Middle frontal gyrus (tissue), 1 donor: Measurements from ENCODE around the gene FKBP11.

ENCODE experiments used
- DNase-seq: peaks from one replicate; pipeline ENCODE4 v3.0.0-alpha.2; 2015; ENCODE audit warnings: low spot score; ENCODE audit errors: extremely low spot score

Gene FKBP11

DNA sequence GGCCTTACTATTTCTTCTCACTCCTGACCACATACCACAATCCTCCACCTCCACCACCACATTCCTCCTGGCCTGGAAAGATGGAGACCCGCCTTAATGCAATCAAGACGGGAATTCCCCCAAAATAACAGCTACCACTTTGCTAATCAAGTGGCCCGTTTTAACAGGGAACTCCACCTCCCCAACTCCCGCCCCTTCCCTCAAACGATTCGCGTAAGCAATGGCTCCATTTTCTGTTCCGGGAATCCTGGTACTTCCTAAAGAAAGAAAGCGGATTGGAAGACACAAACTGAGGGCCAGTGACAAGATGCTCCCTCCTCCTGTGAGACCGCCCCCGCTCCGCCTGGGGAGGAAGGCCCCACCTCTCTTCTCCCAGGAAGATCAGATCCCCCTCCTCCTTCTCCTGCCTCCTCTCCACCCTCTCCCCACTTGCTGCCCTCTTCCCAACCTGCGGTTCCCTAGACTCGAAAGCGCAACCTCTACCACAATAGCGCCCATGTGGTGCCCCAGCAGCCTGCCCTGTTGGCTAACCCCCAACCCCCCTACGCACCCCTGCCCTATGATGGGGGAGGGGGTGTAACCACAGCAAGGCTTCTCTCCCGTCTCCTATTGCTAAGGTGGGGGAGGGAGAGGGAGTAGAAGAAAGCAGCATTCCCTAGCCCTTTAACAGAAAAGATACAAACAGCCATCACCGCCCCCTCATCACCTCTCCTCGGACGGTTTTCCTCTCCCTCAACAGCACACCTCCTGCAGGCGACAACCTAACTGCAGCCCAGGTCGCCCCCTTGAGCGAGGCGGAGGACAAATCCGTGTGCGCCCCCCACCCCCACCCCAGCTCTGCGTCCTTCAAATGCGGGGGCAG, 31.2 kb upstream of the FKBP11 start:
- peak; percentile 79 for DNase-seq

DNA sequence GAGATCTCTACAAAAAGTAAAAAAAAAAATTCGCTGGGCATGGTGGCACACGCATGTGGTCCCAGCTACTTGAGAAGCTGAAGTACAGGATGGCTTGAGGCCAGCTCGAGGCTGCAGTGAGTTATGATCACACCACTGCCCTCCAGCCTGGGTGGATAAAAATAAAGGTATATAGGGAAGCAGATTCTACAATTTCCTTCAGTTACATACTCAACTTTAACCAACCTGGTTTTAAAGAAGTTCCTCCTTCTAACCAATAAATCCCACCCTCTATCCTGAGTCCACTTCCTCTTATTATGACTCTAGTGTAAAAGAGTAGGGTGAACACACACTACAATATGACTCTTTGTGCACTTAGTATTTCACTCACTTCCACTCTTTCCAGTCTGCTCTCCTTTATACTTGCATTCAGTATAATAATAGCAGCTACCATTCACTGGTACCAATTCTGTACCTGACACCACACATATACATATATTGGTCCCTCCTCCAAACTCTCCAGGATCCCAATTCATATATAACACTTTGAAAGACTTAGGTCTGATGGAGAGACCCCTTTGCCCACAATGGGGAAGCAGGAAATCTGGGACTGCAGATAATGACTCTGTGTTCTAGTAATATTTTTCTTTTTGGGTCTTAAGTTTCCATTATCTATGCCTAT, 29.7 kb upstream of the FKBP11 start:
- DNase-seq, result no peak

DNA sequence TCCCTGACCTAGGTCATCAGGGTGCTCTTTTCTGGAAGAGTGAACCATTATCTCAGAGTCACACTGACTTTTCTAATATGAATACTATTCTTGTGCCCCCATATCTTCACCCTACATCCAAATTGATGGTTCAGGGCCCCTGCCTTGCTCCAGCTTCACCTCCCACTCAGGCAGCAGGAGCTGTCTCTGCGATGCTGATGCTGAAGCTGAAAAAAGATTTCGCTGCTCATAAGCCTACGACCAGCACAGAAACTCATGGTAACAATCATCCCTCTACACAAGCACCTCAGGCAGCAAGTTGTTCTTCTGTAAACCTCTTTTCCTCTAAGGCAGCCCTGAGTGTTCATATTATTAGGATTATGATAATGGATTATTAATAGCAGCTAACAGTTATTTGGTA, 28.8 kb upstream of the FKBP11 start:
- no peak for DNase-seq

DNA sequence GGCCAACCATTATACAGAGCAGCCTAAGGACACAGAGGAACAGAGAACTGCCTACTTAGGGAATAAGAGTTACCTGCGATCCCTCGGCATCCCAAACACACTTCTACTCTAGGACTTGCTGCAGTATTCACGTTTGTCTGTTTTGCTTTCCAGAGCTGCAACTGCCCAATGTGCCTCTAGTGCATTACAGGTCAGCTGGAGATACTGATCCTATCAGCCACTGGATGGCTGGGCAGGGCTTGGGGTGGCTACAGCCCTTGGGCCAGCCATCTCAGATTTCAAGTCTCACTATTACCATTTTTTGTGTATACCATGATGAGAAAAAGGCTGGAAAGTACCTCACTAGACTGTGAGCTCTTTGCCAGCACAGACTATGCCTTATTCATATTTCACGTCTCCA, 27.4 kb upstream of the FKBP11 start:
- no peak for DNase-seq

DNA sequence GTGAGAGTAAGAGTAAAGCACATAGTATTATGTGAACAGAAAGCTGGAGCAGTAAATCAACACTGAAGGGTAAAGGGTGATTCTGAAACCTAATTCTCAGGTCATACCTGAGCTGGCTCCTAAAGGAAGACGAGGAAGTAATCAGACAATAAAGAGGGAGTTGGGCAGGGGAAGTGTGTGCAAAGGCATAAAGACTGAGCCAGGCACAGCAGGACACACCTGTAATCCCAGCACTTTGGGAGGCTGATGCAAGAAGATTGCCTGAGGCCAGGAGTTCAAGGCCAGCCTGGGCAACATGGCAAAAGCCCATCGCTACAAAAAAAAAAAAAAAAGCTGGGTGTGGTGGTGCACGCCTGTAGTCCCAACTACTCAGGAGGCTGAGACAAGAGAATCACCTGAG, 22.4 kb upstream of the FKBP11 start:
- no peak for DNase-seq

DNA sequence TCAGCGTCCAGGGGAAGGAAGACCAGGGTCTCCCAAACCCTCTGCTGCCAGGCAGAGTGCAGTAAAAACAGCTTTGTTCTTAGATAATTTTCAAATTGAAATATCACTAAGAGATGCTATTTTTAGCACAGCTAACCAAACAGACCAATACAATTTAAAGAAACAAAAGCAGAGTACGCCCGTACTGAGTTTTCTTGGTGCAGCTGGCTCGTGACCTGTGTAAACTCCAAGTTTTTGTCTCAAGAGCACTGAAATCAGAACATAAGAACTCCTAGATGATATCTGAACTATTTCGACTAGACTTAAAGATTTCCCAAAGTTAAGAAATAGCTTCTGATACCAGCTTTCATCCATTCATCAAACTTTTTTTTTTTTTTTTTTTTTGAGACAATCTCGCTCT, 21.7 kb upstream of the FKBP11 start:
- DNase-seq, result no peak

DNA sequence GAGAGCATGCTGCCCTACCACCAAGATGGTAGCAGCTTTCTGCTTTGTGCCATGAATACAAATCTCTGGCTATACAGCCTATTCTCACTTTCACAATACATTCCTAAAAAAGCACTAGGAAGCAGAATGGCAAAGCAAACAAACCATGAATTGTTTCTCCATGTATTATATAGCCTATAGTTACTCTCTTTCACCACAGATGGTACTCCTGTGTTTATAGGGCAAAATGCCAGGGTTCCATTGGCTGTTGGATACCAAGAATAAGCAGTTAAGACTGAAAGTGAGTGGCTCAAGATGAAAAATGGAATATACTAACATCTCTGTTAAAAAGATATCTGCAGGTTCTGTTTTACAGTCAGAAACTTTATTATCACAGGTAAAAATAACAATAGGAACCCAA, 20.9 kb upstream of the FKBP11 start:
- DNase-seq, result no peak

- no peak for DNase-seq
These were observed 17.9 kb upstream of the FKBP11 start for GRCh38 chr12:48943221-48943620.

DNA sequence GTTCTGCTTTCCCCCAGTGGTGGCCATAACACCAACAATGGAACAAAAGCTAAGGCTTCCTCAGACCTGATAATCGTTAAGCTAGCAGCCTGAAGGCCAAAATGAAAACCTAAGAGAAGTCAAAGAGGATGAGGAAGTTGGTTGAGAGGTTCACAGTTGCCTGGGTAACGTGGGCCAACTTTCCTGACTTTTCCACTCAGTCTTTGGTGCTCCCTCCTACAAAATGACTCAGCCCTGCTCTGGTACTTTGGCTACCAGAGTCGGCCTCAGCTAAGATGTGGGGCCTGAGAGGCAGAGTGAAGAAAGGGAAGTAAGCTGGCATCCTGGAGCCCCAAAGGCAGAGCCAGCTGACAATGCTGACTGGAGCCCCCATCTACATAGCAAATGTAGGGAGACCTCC, 14.9 kb upstream of the FKBP11 start:
- DNase-seq, result no peak

DNA sequence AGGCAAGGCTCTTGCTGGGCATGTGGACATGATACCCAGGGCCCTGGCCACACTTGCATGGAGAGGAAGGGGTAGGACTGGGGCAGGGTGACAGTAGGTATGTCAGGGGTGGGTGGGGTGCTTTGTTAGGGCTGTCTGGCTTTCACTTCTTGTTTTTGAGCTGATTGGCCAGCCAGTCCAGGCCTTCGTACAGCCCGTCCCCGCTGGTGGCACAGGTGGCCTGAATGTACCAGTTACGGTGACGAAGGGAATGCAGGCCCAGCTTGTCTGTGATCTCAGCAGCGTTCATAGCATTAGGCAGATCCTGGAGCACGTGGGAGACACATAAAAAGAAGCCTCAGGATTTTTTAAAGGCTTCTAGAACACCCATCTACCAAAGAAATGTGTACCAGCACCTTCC, 13.5 kb upstream of the FKBP11 start:
- no peak for DNase-seq

GRCh38 chr12:48937170-48937569, 11.9 kb upstream of the FKBP11 start:
- no peak for DNase-seq

GRCh38 chr12:48936379-48936979, 11.2 kb upstream of the FKBP11 start:
- DNase-seq, result peak; percentile 31

DNA sequence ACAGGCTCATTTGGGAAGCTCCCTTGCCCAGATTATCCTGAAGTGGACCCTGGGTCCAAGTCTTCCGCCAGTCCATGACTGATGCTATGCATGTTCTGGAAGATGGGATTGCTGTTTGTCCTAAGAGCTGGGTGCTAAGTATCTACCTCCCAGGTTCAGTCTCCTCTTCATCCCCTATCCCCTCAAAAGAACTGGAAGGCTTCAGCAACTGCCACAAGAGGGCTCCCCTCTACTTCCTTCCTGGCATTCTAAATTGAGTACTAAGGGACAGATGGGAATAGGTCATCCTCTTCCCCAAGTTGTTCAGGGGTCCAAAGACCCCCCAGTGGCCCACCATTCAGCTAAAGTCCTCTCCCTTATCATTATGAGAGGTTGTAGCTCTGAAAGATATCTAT, 9.0 kb upstream of the FKBP11 start:
- no peak for DNase-seq

- no peak for DNase-seq
These were observed 8.5 kb upstream of the FKBP11 start for GRCh38 chr12:48933664-48934311.

DNA sequence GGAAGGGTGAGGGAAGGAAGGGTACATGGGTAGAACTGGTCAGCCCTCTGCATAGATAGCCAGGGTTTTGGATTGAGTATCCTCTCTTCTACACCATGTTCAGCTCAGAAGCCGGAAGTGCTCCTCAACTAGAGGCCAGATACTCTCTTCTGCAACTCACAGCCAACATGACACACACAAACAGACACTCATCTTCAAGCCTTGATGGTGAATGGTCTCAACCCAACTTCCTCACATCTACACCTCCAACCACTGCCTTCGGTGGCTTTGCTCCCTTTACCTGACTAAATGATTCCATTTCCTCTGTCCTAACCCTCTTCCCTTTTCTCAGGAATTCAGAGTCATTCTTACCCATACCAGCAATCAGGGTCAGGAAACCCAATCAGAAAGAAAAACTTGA, 7.6 kb upstream of the FKBP11 start:
- no peak for DNase-seq

DNA sequence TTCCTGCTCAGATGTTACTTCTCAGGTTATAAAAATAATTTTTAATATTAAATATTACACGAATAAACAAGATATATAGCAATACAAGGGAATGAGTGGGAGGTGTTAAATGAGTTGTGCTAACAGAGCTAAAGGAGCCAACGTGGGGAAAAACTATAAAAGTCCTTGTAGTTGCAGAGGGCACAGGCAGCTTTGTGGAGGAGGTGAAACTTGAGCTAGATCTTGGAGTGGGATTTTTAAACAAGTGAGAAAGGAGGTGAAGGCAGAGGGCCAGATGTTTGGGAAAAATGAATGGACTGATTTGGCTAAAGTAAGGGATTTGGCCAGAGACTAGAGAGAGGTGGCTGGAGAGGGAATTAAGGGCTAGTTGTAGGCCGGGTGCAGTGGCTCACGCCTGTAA, 5.2 kb upstream of the FKBP11 start:
- no peak for DNase-seq

DNA sequence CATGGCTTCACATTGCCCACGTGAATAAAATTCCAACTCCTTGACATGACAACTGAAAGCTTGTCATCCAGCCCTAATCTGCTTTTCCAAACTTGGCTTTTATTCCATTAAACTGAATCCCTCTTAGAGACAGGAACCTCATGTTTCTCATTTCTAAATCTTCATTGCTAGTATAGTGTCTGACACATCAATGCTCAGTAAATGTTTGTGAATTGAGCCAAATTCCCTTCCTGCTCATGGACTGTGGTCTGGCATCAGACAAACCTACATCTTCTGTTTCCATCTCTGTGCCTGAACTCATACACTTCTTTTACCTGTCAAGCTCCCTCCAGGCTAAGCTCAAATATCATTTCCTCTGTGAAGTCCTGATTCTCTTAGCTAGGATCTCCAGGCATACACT, 4.3 kb upstream of the FKBP11 start:
- DNase-seq, result no peak

- no peak for DNase-seq
These were observed 2.0 kb upstream of the FKBP11 start for GRCh38 chr12:48927261-48927660.

DNA sequence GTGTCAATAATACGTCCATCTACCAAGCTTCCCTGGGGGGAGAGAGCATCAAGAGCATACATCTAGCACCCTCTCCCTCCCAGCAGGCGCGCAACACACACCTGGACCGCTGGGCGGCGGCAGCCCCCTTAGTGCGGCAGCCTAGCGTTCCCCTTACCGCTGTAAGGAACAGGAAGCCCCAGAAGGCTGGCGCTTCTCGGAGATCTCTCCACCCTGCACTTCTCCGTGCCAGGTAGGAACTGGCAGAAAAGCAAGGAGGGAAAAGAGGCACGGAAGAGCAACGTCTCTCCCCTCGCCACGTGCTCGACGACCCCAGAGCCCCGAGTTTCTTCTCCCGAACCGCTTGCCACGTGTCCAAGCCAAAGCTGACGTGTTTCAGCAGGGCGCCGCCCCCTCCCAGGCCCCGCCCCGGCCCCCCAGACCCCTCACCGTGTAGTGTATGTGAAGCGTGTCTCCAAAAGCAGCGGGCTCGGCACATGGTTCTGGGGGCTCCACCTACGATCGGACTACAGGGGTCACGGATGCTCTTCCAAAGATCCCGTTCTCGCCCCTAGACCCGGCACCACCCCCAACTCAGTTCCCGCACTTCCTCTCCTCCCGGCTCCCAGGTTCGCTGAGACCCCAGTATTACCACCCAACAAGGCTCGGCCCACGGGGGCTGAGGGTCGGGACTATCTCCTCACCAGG, 532 bp downstream of the FKBP11 start:
- no peak for DNase-seq

- no peak for DNase-seq
These were observed 2.2 kb downstream of the FKBP11 start for GRCh38 chr12:48923117-48923516.

DNA sequence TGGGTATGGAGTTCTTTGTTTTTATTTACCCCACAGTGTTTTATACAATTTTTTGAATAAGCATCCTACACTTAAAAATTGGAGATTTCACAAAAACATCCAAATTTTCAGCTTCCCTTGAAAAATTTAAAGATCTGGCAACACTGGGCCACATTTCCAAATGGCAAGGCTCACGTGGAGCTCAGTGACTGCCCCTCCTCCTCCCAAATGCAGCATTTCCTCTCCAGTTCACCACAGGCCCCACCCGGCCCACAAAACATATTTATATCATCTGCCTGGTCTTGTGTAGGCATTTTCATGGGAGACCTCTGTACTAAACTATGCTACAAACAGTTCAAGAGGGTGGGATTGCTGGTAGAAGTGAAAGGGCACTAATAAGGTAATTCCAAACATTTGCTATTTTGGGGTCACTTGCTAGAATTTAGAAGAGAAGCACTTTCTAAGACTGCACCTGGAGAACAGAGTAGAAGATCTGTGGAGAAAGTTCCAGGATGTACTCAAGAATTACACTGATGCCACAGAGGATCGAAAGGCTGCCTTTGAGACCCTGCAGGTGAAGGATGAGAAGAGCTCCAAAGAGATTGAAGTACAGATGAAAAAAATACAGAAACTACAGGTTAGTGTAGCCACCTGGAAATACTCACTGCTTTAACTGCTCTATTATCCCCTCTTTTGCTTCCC, 7.3 kb downstream of the FKBP11 start:
- DNase-seq, result no peak
